HG03575 (cell line): Measurements from ENCODE around the gene MRPL42.
"Not testable (repeated sequence)": the region's sequence is repeated elsewhere in the genome, so short reads cannot be mapped to it uniquely, and the experiment has no call there.

Experiments used
- ATAC-seq: cut with Tn5 transposase; IDR thresholded peaks from one replicate; pipeline ENCODE4 v1.9.1; 2021; ENCODE audit not compliant: unreplicated experiment, insufficient number of reproducible peaks, low FRiP score; ENCODE audit errors: extremely low read depth

The MRPL42 gene

GRCh38 chr12:93530358-93530757 lies 63.0 kb downstream of the MRPL42 start:
- no peak for ATAC-seq

GRCh38 chr12:93533310-93533709 lies 66.0 kb downstream of the MRPL42 start:
- no peak for ATAC-seq

GRCh38 chr12:93536111-93536765 lies 68.9 kb downstream of the MRPL42 start:
- no peak for ATAC-seq

GRCh38 chr12:93536766-93537488 lies 69.6 kb downstream of the MRPL42 start:
- no peak for ATAC-seq

GRCh38 chr12:93537769-93538168 lies 70.5 kb downstream of the MRPL42 start:
- ATAC-seq, result no peak

GRCh38 chr12:93539821-93540220 lies 72.5 kb downstream of the MRPL42 start:
- no peak for ATAC-seq

GRCh38 chr12:93540466-93540865 lies 73.2 kb downstream of the MRPL42 start:
- ATAC-seq, result no peak

- no peak for ATAC-seq
Observed at GRCh38 chr12:93541578-93542225, 74.4 kb downstream of the MRPL42 start.

- no peak for ATAC-seq
Observed at GRCh38 chr12:93547778-93548177, 80.5 kb downstream of the MRPL42 start.

- no peak for ATAC-seq
Observed at GRCh38 chr12:93549174-93549573, 81.9 kb downstream of the MRPL42 start.

- no peak for ATAC-seq
Observed at GRCh38 chr12:93550748-93551611, 83.7 kb downstream of the MRPL42 start.

GRCh38 chr12:93552427-93552826 lies 85.1 kb downstream of the MRPL42 start:
- ATAC-seq, result no peak

GRCh38 chr12:93557879-93558278 lies 90.6 kb downstream of the MRPL42 start:
- not testable (repeated sequence) for ATAC-seq

- ATAC-seq, result not testable (repeated sequence)
Observed at GRCh38 chr12:93558685-93559084, 91.4 kb downstream of the MRPL42 start.

- ATAC-seq, result no peak
Observed at GRCh38 chr12:93563807-93564538, 96.7 kb downstream of the MRPL42 start.

- no peak for ATAC-seq
Observed at GRCh38 chr12:93565760-93566159, 98.4 kb downstream of the MRPL42 start.
